Sigmoid colon (tissue), 7 donors: ENCODE measurements around the gene ELMO1. TPM values are rescaled to one million over a fixed set of nuclear protein-coding genes. Genes with fewer than 3 reads are reported as not detected.
A peak's percentile ranks its signal among the peaks of the same experiment; 100 is the strongest.

Experiments used
- DNase-seq: peaks from one replicate; pipeline ENCODE4 v3.0.0-alpha.2; 2019
- H3K27ac ChIP-seq, 4 donors: fragments of 200-600 bp; sonication (generic); one replicate each; pipeline ENCODE4 v1.5.1; 2016 to 2019; ENCODE audit warnings: mild to moderate bottlenecking in 1 of 4
- H3K27me3 ChIP-seq, 3 donors: fragments of 200-600 bp; sonication (generic); one replicate each; pipeline ENCODE4 v1.5.1; 2019; ENCODE audit warnings: mild to moderate bottlenecking in 1 of 3
- H3K36me3 ChIP-seq, 4 donors: fragments of 200-600 bp; sonication (generic); one replicate each; pipeline ENCODE4 v1.5.1; 2016 to 2019
- H3K4me1 ChIP-seq, 4 donors: fragments of 200-600 bp; sonication (generic); one replicate each; pipeline ENCODE4 v1.5.1; 2017 to 2019
- H3K4me3 ChIP-seq, 4 donors: fragments of 200-600 bp; sonication (generic); one replicate each; pipeline ENCODE4 v1.5.1; 2017 to 2019; ENCODE audit warnings: mild to moderate bottlenecking in 2 of 4, moderate library complexity in 1 of 4
- H3K9me3 ChIP-seq, 4 donors: fragments of 200-600 bp in 3 of 4; sonication (generic) in 3 of 4; one replicate each; pipeline versions ENCODE4 v1.5.1 to v1.6.1; 2013 to 2019
- CTCF ChIP-seq, 4 experiments: fragments of 450-650 bp in 3 of 4; fragments of 200-600 bp in 1 of 4; IDR thresholded peaks; one replicate each; pipeline ENCODE4 v1.5.1; 2016 to 2019; ENCODE audit warnings: antibody characterized with exemption in 4 of 4, mild to moderate bottlenecking in 3 of 4, moderate library complexity in 2 of 4
- EP300 ChIP-seq, 4 donors: sonication (generic); formaldehyde crosslinking; IDR thresholded peaks; one replicate each; pipeline ENCODE4 v1.6.1; 2017; ENCODE audit warnings: antibody characterized with exemption in 4 of 4
- POLR2A ChIP-seq, 2 donors: fragments of 450-650 bp; IDR thresholded peaks; one replicate each; pipeline ENCODE4 v1.6.1; 2016; ENCODE audit warnings: antibody characterized with exemption in 2 of 2, mild to moderate bottlenecking in 2 of 2, moderate library complexity in 2 of 2
- POLR2AphosphoS5 ChIP-seq, 4 donors: sonication (generic); formaldehyde crosslinking; IDR thresholded peaks; one replicate each; pipeline ENCODE4 v1.6.1; 2017; ENCODE audit warnings: antibody characterized with exemption in 4 of 4
- WGBS, 2 donors: extraction: QIAGEN DNeasy Blood & Tissue Kit; methylation state at CpG; one replicate each; pipeline ENCODE4 v1.1.7; 2013; 5-methylcytosine and 5-hydroxymethylcytosine counted together
- intact Hi-C: fragments of 100-400 bp; cut with DNase I; formaldehyde crosslinking; loops from one replicate; pipeline ENCODE4 v1.15.1; 2023
- polyA plus RNA-seq, 3 donors: library from polyadenylated mRNA; stranded (reverse); fragments of 200-250 nt; gene quantifications; one replicate each; pipeline ENCODE4 v1.2.3, GENCODE V29; 2013
- total RNA-seq, 4 donors: library from RNA; depleted of rRNA; stranded (reverse); fragments of >200 nt; gene quantifications; one replicate each; pipeline ENCODE4 v1.1.0, GENCODE V29; 2016
- donor health status: healthy with polysubstance abuse.
- donor health status: Bipolar disorder and iron deficiency.
- donor health status: healthy.

Gene ELMO1
- total and polyA plus RNA-seq, 7 donors, result 2.3 to 63.1 (median 33.9) TPM

GRCh38 chr7:37304921-37305320 lies 143.7 kb downstream of the ELMO1 start:
- no peak overlapping the region for H3K4me3 ChIP-seq
- H3K9me3 ChIP-seq, result no peaks in the 10 kb centered on the region
- H3K27ac ChIP-seq, result no peak overlapping the region
- WGBS, 2 donors, result 86 to 90% methylated on average over 3 of the region's 3 CpGs
- no peak for DNase-seq
- intact Hi-C loops, result no loop called here
- TF ChIP-seq POLR2AphosphoS5 (IDR thresholded peaks at IDR 0.05) (no peak), CTCF (IDR thresholded peaks at IDR 0.05) (no peak), EP300 (IDR thresholded peaks at IDR 0.05) (no peak), POLR2A (IDR thresholded peaks at IDR 0.05) (no peak)
- H3K27me3 ChIP-seq, result no peaks in the 10 kb centered on the region
- H3K4me1 ChIP-seq, result no peaks in the 10 kb centered on the region
- H3K36me3 ChIP-seq, result no peaks in the 10 kb centered on the region

GRCh38 chr7:37297546-37297945 lies 151.1 kb downstream of the ELMO1 start:
- Histone ChIP-seq H3K36me3 (no peaks in the 10 kb centered on the region), H3K27ac (peak overlapping the region in 1 of 4 donors; percentile 49), H3K9me3 (no peaks in the 10 kb centered on the region), H3K27me3 (no peaks in the 10 kb centered on the region), H3K4me1 (peaks cover 0 to 6% (median 0%) of the 10 kb centered on the region in 4 donors), H3K4me3 (no peak overlapping the region)
- no peak for DNase-seq
- intact Hi-C loops, result no loop called here
- TF ChIP-seq EP300 (IDR thresholded peaks at IDR 0.05) (no peak), POLR2A (IDR thresholded peaks at IDR 0.05) (no peak), POLR2AphosphoS5 (IDR thresholded peaks at IDR 0.05) (no peak), CTCF (IDR thresholded peaks at IDR 0.05) (no peak)

GRCh38 chr7:37295401-37295800 lies 153.3 kb downstream of the ELMO1 start:
- Histone ChIP-seq H3K4me1 (peaks cover 0 to 6% (median 0%) of the 10 kb centered on the region in 4 donors), H3K9me3 (no peaks in the 10 kb centered on the region), H3K36me3 (no peaks in the 10 kb centered on the region), H3K4me3 (no peak overlapping the region), H3K27ac (no peak overlapping the region), H3K27me3 (no peaks in the 10 kb centered on the region)
- 18 to 61% methylated on average over 1 of the region's 1 CpG for WGBS, 2 donors
- intact Hi-C loops, result no loop called here
- DNase-seq, result no peak
- TF ChIP-seq CTCF (IDR thresholded peaks at IDR 0.05) (no peak), POLR2AphosphoS5 (IDR thresholded peaks at IDR 0.05) (no peak), POLR2A (IDR thresholded peaks at IDR 0.05) (no peak), EP300 (IDR thresholded peaks at IDR 0.05) (no peak)

GRCh38 chr7:37290731-37291130 lies 157.9 kb downstream of the ELMO1 start:
- Histone ChIP-seq H3K4me3 (no peak overlapping the region), H3K27ac (no peak overlapping the region), H3K9me3 (no peaks in the 10 kb centered on the region), H3K4me1 (peaks cover 0 to 13% (median 4%) of the 10 kb centered on the region in 4 donors), H3K27me3 (no peaks in the 10 kb centered on the region), H3K36me3 (no peaks in the 10 kb centered on the region)
- no peak for DNase-seq
- TF ChIP-seq CTCF (IDR thresholded peaks at IDR 0.05), result no peak
- TF ChIP-seq EP300 (IDR thresholded peaks at IDR 0.05), result no peak
- no peak for TF ChIP-seq POLR2AphosphoS5 (IDR thresholded peaks at IDR 0.05)
- TF ChIP-seq POLR2A (IDR thresholded peaks at IDR 0.05), result no peak
- intact Hi-C loops, result no loop called here

GRCh38 chr7:37289781-37290180 lies 158.9 kb downstream of the ELMO1 start:
- TF ChIP-seq CTCF (IDR thresholded peaks at IDR 0.05), result no peak
- TF ChIP-seq POLR2A (IDR thresholded peaks at IDR 0.05), result no peak
- no peak for TF ChIP-seq POLR2AphosphoS5 (IDR thresholded peaks at IDR 0.05)
- TF ChIP-seq EP300 (IDR thresholded peaks at IDR 0.05), result no peak
- Histone ChIP-seq H3K27me3 (no peaks in the 10 kb centered on the region), H3K27ac (no peak overlapping the region), H3K4me3 (no peak overlapping the region), H3K9me3 (no peaks in the 10 kb centered on the region), H3K4me1 (peaks cover 0 to 19% (median 4%) of the 10 kb centered on the region in 4 donors), H3K36me3 (no peaks in the 10 kb centered on the region)
- intact Hi-C loops, result loop anchor here (10.0 kb wide), 2 partner anchors 75 to 155 kb away; partner anchors contain the start of gene ELMO1
- 82 to 95% methylated on average over 1 of the region's 1 CpG for WGBS, 2 donors
- DNase-seq, result no peak
